ENCODE data around the gene IGSF21.

IGSF21 gene

DNA sequence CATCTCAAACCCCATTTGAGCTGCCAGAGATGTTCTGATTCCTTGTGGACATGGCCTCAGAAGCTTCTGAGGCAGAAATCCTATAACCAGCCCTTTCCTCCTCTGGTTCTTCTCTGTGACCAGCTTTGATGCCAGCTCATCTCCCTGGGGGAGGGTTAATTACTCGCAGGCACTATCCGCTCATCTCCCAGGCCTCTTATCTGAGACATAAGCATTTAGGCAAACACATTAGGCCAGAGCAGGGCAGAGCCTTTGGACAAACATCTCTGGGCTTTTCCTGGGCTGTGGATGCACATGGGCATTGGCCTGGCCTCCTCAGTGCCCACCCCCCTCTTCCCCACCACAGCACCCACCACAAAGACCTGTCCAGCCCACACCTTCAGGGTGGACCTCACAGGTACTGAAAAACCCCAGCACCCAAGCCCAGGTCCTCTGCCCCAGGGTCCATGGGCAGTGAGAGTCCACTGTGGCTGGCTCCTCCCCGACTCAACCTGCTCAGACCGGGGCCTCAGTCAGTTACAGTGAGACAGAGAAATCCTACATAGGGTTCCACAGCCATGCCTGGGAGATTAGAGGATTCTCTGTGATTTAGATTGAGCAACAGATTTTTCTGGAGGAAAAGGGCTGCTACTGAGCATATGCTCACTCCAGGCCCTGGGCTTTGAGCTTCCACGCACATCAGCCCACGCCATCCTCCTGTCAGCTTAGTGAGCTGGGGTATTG, 26.9 kb downstream of the IGSF21 start:
- H3K27ac ChIP-seq (ENCODE audit: low read depth, low read length) = no peak overlapping the region
- peaks cover 12% of the 10 kb centered on the region for H3K4me1 ChIP-seq (ENCODE audit: control insufficient read depth, insufficient read depth, low read length)
- no peak overlapping the region for H3K4me3 ChIP-seq (ENCODE audit: low read depth, low read length)
- no peaks in the 10 kb centered on the region for H3K36me3 ChIP-seq (ENCODE audit: control insufficient read depth, insufficient read depth, low read length)
- no peaks in the 10 kb centered on the region for H3K9me3 ChIP-seq (ENCODE audit: control insufficient read depth, insufficient read depth, low read depth, low read length)
- no peak overlapping the region for H3K9ac ChIP-seq (ENCODE audit: low read length)
- H3K27me3 ChIP-seq (ENCODE audit: control insufficient read depth, insufficient read depth, low read length) = 0 out of 2 replicates have a peak, but pooled peaks cover 5% of the 10 kb centered on the region

DNA sequence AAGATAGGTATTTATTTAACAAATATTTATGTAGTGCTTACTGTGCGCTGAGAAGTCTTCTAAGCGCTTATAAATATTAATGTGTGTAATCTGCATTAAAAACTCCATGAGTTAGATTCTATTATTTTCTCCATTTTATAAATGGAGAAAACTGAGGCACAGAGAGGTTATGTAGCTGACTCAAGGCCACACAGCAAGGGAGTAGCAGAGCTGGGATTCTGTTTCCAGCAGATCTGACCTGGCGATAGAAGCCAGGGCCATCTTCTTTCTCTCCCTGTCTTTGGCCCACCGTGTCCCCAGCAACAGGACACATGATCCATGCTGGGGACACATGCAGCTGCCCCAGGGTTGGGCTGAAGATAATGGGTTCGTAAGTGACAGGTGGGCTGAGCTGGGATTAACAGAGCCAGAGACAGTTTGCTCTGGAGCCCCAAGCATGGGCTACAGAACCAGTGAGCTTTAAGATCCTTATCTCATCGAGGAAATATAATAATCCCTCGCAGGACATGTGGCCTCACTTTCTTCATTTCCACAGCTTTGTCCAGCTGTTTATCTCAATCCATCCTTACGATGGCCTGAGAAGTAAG, 30.3 kb downstream of the IGSF21 start:
- no peaks in the 10 kb centered on the region for H3K36me3 ChIP-seq (ENCODE audit: control insufficient read depth, insufficient read depth, low read length)
- H3K9ac ChIP-seq (ENCODE audit: low read length) = no peak overlapping the region
- no peaks in the 10 kb centered on the region for H3K9me3 ChIP-seq (ENCODE audit: control insufficient read depth, insufficient read depth, low read depth, low read length)
- peaks cover 6% of the 10 kb centered on the region for H3K4me1 ChIP-seq (ENCODE audit: control insufficient read depth, insufficient read depth, low read length)
- H3K4me3 ChIP-seq (ENCODE audit: low read depth, low read length) = no peak overlapping the region
- H3K27me3 ChIP-seq (ENCODE audit: control insufficient read depth, insufficient read depth, low read length) = 0 out of 2 replicates have a peak, but pooled peaks cover 5% of the 10 kb centered on the region
- H3K27ac ChIP-seq (ENCODE audit: low read depth, low read length) = no peak overlapping the region

GRCh38 chr1:18139198-18139981, 31.8 kb downstream of the IGSF21 start:
- H3K4me3 ChIP-seq (ENCODE audit: low read depth, low read length) = no peak overlapping the region
- H3K27ac ChIP-seq (ENCODE audit: low read depth, low read length) = no peak overlapping the region
- 0 out of 2 replicates have a peak, but pooled peaks cover 5% of the 10 kb centered on the region for H3K27me3 ChIP-seq (ENCODE audit: control insufficient read depth, insufficient read depth, low read length)
- H3K36me3 ChIP-seq (ENCODE audit: control insufficient read depth, insufficient read depth, low read length) = no peaks in the 10 kb centered on the region
- no peaks in the 10 kb centered on the region for H3K9me3 ChIP-seq (ENCODE audit: control insufficient read depth, insufficient read depth, low read depth, low read length)
- H3K4me1 ChIP-seq (ENCODE audit: control insufficient read depth, insufficient read depth, low read length) = no peaks in the 10 kb centered on the region; the same call in 1 of the 2 replicates
- no peak overlapping the region for H3K9ac ChIP-seq (ENCODE audit: low read length)

DNA sequence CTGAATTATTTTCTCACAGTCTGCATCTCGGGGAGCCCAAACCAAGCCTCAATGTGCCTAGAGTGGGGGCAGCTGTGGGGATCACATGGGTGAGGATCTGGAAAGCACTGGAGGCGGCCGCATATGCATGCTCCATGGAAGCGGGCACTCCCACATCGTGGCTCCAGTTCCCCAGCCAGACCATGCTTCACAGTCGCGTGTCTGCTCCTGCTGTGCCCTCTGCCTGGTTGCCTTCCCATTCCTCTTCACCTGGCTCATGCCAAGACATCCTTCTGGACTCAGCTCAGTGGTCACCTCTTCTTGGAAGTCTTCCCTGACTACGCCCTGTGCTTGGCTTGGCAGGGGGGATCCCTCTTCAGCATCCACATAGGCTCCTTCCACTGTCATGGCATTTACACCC, 32.8 kb downstream of the IGSF21 start:
- Histone ChIP-seq H3K9ac (ENCODE audit: low read length) (no peak overlapping the region), H3K27me3 (ENCODE audit: control insufficient read depth, insufficient read depth, low read length) (0 out of 2 replicates have a peak, but pooled peaks cover 5% of the 10 kb centered on the region), H3K9me3 (ENCODE audit: control insufficient read depth, insufficient read depth, low read depth, low read length) (no peaks in the 10 kb centered on the region), H3K36me3 (ENCODE audit: control insufficient read depth, insufficient read depth, low read length) (no peaks in the 10 kb centered on the region), H3K4me1 (ENCODE audit: control insufficient read depth, insufficient read depth, low read length) (no peaks in the 10 kb centered on the region; the same call in 1 of the 2 replicates), H3K4me3 (ENCODE audit: low read depth, low read length) (no peak overlapping the region), H3K27ac (ENCODE audit: low read depth, low read length) (no peak overlapping the region)

- Histone ChIP-seq H3K9ac (ENCODE audit: low read length) (no peak overlapping the region), H3K27me3 (ENCODE audit: control insufficient read depth, insufficient read depth, low read length) (0 out of 2 replicates have a peak, but pooled peaks cover 5% of the 10 kb centered on the region), H3K36me3 (ENCODE audit: control insufficient read depth, insufficient read depth, low read length) (no peaks in the 10 kb centered on the region), H3K4me3 (ENCODE audit: low read depth, low read length) (no peak overlapping the region), H3K27ac (ENCODE audit: low read depth, low read length) (no peak overlapping the region), H3K4me1 (ENCODE audit: control insufficient read depth, insufficient read depth, low read length) (no peaks in the 10 kb centered on the region; the same call in 1 of the 2 replicates), H3K9me3 (ENCODE audit: control insufficient read depth, insufficient read depth, low read depth, low read length) (no peaks in the 10 kb centered on the region)
These were observed 34.1 kb downstream of the IGSF21 start for GRCh38 chr1:18141661-18142060.

- Histone ChIP-seq H3K4me1 (ENCODE audit: control insufficient read depth, insufficient read depth, low read length) (no peaks in the 10 kb centered on the region; the same call in 1 of the 2 replicates), H3K4me3 (ENCODE audit: low read depth, low read length) (no peak overlapping the region), H3K36me3 (ENCODE audit: control insufficient read depth, insufficient read depth, low read length) (no peaks in the 10 kb centered on the region), H3K27ac (ENCODE audit: low read depth, low read length) (no peak overlapping the region), H3K9me3 (ENCODE audit: control insufficient read depth, insufficient read depth, low read depth, low read length) (no peaks in the 10 kb centered on the region), H3K27me3 (ENCODE audit: control insufficient read depth, insufficient read depth, low read length) (no peaks in the 10 kb centered on the region), H3K9ac (ENCODE audit: low read length) (no peak overlapping the region)
These were observed 34.9 kb downstream of the IGSF21 start for GRCh38 chr1:18142471-18142870.

DNA sequence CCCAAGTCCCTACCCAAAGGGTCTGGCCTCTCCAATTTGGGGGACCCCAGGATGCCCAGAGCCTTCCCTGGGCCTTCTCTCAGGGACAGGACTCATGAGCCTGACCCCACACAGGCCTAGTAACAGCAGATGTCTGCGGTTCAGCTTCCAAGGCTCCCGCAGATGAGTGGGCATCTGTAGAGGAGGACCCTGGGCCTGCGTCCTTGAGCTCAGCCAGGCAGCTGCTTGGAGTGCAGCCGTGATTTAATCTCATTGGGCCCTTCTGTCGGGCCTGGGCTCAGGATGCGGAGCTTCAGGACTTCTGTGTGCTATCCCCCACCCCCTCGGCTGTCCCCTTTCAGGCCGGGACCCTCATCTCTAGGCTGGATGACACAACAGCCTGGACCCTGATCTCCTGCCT, 35.4 kb downstream of the IGSF21 start:
- Histone ChIP-seq H3K36me3 (ENCODE audit: control insufficient read depth, insufficient read depth, low read length) (no peaks in the 10 kb centered on the region), H3K4me3 (ENCODE audit: low read depth, low read length) (no peak overlapping the region), H3K27ac (ENCODE audit: low read depth, low read length) (no peak overlapping the region), H3K4me1 (ENCODE audit: control insufficient read depth, insufficient read depth, low read length) (no peaks in the 10 kb centered on the region; the same call in 1 of the 2 replicates), H3K27me3 (ENCODE audit: control insufficient read depth, insufficient read depth, low read length) (no peaks in the 10 kb centered on the region), H3K9ac (ENCODE audit: low read length) (no peak overlapping the region), H3K9me3 (ENCODE audit: control insufficient read depth, insufficient read depth, low read depth, low read length) (no peaks in the 10 kb centered on the region)

GRCh38 chr1:18144062-18144461, 36.5 kb downstream of the IGSF21 start:
- H3K4me3 ChIP-seq (ENCODE audit: low read depth, low read length) = no peak overlapping the region
- no peaks in the 10 kb centered on the region for H3K27me3 ChIP-seq (ENCODE audit: control insufficient read depth, insufficient read depth, low read length)
- no peak overlapping the region for H3K27ac ChIP-seq (ENCODE audit: low read depth, low read length)
- H3K36me3 ChIP-seq (ENCODE audit: control insufficient read depth, insufficient read depth, low read length) = no peaks in the 10 kb centered on the region
- no peaks in the 10 kb centered on the region for H3K9me3 ChIP-seq (ENCODE audit: control insufficient read depth, insufficient read depth, low read depth, low read length)
- no peak overlapping the region for H3K9ac ChIP-seq (ENCODE audit: low read length)
- no peaks in the 10 kb centered on the region; the same call in 1 of the 2 replicates for H3K4me1 ChIP-seq (ENCODE audit: control insufficient read depth, insufficient read depth, low read length)

- Histone ChIP-seq H3K9me3 (ENCODE audit: control insufficient read depth, insufficient read depth, low read depth, low read length) (no peaks in the 10 kb centered on the region), H3K27ac (ENCODE audit: low read depth, low read length) (no peak overlapping the region), H3K9ac (ENCODE audit: low read length) (no peak overlapping the region), H3K4me3 (ENCODE audit: low read depth, low read length) (no peak overlapping the region), H3K27me3 (ENCODE audit: control insufficient read depth, insufficient read depth, low read length) (no peaks in the 10 kb centered on the region), H3K36me3 (ENCODE audit: control insufficient read depth, insufficient read depth, low read length) (no peaks in the 10 kb centered on the region), H3K4me1 (ENCODE audit: control insufficient read depth, insufficient read depth, low read length) (no peaks in the 10 kb centered on the region; the same call in 1 of the 2 replicates)
These were observed 37.5 kb downstream of the IGSF21 start for GRCh38 chr1:18144916-18145647.

- Histone ChIP-seq H3K27me3 (ENCODE audit: control insufficient read depth, insufficient read depth, low read length) (no peaks in the 10 kb centered on the region), H3K4me3 (ENCODE audit: low read depth, low read length) (no peak overlapping the region), H3K36me3 (ENCODE audit: control insufficient read depth, insufficient read depth, low read length) (no peaks in the 10 kb centered on the region), H3K9ac (ENCODE audit: low read length) (no peak overlapping the region), H3K27ac (ENCODE audit: low read depth, low read length) (no peak overlapping the region), H3K4me1 (ENCODE audit: control insufficient read depth, insufficient read depth, low read length) (no peaks in the 10 kb centered on the region; the same call in 1 of the 2 replicates), H3K9me3 (ENCODE audit: control insufficient read depth, insufficient read depth, low read depth, low read length) (no peaks in the 10 kb centered on the region)
These were observed 38.4 kb downstream of the IGSF21 start for GRCh38 chr1:18145851-18146618.
